Epidermal melanocyte (primary cell): ENCODE results near the gene PNLIPRP2.

ENCODE experiments used
- DNase-seq: peaks from one replicate; pipeline ENCODE4 v3.0.0; 2011; ENCODE audit warnings: low spot score; ENCODE audit not compliant: insufficient read length

The PNLIPRP2 gene

DNA sequence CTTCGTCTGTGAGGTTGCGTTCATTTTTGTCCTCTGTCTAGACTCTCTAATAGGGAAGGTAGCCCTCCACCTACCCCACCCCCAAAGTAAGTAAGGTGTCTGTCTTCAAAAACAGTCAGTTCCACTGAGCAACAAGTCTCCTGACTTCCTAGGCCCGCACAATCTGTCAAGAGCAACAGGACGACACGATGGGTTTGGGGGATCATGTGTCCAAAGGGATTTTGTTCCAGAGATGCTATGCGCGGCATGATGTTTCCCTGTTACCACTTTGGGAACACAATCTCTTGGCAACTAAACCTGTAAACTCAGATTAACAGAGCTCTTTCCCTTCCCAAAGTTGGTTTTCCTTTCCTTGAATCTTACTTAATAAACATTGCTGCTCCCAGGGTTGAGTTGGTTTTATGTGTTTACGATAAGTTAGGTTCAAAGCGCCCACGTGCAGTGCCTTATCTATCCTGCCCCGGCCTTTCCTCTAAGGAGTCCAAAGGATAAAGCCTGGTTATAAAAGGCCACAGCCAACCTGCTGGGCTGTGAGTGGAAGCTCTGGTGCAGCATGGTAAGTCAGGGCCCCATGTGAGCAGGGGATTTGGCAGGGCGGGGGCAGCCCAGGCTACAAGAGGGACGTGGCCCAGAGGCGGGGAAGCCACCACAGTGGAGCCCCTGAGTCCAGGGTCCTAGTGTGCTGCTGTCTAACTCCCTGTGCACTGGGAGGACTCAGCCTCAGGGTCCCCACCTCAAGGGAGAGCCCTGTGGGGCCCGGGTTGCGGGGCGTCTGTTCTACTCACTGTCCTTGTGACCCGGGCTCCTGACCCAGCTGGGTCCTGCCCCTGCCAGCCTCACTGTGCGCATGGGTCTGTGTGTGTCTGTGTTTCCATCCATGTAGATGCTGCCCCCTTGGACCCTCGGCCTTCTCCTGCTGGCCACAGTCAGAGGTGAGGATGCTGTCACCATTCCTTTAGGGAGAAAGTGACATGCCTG, at the start of gene PNLIPRP2:
Gene PNLIPRP2 (plus strand): TSS at position 531 of the 978 bp plus-strand sequence.
- no peak for DNase-seq

- no peak for DNase-seq
Measured at GRCh38 chr10:116574797-116575196, 46.0 kb upstream of the PNLIPRP2 start.

- no peak for DNase-seq
Measured at GRCh38 chr10:116587878-116588591, 32.7 kb upstream of the PNLIPRP2 start.

GRCh38 chr10:116588995-116589394, 31.8 kb upstream of the PNLIPRP2 start:
- DNase-seq = no peak

GRCh38 chr10:116589926-116590325, 30.8 kb upstream of the PNLIPRP2 start:
- no peak for DNase-seq

DNA sequence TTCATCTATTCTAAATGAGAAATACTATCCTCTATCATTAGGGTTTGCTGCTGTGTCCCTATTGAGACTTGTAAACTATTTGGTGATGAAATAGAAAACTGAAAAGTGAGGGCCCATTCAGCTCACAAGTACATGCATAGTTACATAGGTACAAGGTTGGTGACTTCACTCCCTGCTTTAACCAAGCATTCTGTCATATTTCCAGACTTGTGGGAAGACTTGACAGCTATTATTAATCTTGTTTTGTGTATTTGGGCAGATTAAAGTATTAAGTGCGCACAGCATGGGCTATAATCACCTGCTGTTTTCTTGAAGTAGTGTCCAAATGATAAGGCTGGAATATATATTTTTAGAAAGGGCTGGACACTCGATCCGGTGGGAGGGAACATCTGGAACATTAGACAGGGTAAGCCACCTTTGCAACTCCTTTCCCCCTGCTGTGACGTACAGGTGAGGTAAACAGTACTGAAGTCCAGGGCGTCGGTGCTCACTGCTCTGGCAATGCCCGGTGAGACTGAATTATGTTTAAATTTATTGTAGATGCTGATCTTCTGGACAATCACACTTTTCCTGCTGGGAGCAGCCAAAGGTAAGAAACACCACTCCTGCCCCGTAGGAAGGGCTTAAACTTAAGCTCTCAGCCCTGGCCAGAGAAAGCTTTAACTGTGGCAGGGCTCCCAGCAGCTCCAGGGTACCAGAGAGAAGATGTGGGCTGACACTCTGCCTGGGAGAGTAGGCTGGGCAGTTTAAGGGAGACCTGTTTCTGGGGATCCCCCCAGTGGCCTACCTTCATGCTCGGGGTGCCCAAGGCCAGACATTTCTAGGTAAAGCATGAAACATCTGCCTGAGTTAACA, 29.9 kb upstream of the PNLIPRP2 start, which contains the start of gene PNLIPRP1:
Gene PNLIPRP1 (plus strand): TSS at position 370 of the 855 bp plus-strand sequence. CDS start 171 bp downstream, at position 541.
- DNase-seq = no peak

- no peak for DNase-seq
Measured at GRCh38 chr10:116593139-116593740, 27.5 kb upstream of the PNLIPRP2 start.

DNA sequence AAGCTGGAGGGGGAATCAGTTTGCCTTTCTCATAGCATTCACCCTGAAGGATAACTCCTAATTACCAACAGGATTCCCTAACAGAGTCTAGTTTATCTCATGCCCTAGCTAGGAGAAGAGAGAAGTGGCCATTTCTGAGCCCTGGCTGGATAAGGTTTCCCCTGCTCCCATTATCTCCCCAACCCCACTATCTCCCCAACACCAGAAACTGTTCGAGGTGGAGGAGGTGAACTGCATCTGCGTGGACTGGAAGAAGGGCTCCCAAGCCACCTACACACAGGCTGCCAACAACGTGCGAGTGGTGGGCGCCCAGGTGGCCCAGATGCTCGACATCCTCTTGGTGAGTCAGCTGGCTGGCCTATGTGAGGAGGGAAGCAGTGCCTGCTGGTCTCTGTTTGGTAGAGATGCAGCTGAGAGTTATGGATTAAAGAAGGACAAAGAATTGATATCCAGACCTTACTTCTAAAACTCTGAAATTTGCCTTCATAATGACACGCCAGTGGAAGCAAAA, 26.2 kb upstream of the PNLIPRP2 start:
- no peak for DNase-seq

DNA sequence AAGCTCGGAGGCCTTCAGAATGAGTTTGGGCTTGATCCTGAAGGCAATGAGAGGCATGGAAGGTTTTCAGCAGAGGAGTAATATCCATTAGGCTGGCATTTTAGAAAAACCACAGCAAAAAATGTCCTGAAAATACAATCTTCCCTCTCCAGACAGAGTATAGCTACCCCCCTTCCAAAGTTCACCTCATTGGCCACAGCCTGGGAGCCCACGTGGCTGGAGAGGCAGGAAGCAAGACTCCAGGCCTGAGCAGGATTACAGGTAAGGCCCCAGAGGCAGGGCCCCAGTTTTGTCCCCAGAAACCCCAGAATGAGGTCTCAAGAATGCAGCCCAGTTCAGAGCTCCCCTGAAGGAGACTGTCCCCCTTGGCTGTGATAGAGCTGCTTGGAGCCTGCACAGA, 24.7 kb upstream of the PNLIPRP2 start:
- no peak for DNase-seq

DNA sequence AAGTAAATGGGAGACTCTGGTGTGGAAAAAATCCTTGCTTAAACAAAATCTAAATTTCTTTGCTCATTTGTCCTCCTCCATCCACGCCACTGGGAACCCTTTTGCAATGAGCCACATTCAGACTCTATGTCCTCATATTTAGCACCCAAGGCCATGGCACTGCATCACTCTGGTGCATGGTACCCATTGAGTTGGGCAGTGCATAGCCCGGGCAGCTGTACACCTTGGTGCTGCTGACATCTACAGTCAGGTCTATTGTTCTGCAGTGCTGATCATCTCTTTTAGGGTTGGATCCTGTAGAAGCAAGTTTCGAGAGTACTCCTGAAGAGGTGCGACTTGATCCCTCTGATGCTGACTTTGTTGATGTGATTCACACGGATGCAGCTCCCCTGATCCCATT, 23.2 kb upstream of the PNLIPRP2 start:
- DNase-seq = no peak

- DNase-seq = no peak
Measured at GRCh38 chr10:116598329-116598728, 22.4 kb upstream of the PNLIPRP2 start.

GRCh38 chr10:116599991-116600390, 20.8 kb upstream of the PNLIPRP2 start:
- DNase-seq = no peak

DNA sequence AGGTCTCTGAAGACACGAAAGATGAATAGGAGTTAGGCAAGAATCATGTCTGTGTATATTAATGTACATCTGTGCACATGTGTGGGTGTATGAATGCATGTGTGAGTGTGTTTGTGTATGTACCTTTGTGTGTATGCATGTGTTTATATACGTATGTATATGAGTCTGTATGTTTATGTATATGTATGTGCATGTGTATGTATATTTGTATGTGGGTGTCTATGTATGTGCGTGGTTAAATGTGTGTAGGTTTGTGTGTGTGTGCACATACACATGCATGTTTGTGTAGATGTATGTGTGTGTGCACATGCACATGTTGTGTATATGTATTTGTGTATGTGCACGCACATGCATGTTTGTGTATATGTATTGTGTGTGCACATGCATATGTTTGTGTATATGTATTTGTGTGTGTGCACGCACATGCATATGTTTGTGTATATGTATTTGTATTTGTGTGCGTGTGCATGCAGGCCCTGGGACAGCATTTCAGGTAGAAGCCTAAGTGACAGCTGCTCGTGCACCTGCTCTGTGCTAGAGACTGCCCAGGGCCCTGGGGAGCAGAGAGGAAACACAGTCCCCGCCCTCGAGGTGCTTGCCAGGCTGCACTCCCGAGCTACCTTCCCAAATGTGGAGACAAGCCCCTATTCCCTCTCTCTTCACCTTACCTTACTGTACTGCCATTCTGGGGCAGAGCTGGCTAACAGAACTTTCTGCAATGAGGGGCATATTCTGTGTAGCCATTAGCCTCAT, 17.9 kb upstream of the PNLIPRP2 start:
- no peak for DNase-seq

DNA sequence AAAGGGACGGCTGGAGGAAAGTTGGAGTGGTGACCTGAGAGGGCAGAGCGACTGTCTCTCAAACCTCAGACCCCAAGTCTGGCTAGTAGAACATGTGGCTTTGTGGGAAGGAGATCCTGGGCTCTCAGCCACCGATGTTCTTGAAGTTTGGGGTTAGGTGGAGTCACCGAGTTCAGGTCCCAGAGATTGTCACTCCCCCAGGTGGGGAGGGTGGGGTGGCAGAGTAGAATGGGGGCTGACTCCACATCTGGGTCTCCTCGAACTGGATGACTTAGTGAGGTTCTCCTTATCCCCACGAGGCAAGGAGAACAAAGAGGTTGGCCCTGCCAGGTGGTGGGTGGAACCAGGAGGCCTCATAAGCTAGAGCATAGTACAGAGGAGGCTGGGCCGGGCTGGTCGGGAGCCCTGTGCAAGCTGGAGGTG, 14.7 kb upstream of the PNLIPRP2 start:
- no peak for DNase-seq

DNA sequence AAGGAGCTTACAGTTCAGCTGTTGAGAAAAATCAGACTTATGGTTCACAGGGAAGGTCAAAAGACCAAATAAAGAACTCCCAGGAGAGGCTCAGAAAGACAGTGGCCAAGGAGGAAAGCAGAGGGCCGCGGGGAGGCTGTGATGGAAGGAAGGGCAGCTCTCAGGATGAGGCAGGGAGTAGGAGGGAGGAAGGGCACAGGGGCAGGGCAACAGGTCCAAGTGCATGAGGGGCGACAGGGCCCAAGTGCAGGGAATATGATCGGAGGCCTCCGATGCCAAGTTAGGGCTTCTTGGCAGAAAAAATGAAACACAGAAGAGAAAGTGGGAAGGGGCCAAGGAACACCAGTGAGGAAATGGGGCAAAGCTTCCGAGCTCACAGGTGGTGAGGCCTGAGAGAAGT, 13.4 kb upstream of the PNLIPRP2 start:
- DNase-seq = no peak

DNA sequence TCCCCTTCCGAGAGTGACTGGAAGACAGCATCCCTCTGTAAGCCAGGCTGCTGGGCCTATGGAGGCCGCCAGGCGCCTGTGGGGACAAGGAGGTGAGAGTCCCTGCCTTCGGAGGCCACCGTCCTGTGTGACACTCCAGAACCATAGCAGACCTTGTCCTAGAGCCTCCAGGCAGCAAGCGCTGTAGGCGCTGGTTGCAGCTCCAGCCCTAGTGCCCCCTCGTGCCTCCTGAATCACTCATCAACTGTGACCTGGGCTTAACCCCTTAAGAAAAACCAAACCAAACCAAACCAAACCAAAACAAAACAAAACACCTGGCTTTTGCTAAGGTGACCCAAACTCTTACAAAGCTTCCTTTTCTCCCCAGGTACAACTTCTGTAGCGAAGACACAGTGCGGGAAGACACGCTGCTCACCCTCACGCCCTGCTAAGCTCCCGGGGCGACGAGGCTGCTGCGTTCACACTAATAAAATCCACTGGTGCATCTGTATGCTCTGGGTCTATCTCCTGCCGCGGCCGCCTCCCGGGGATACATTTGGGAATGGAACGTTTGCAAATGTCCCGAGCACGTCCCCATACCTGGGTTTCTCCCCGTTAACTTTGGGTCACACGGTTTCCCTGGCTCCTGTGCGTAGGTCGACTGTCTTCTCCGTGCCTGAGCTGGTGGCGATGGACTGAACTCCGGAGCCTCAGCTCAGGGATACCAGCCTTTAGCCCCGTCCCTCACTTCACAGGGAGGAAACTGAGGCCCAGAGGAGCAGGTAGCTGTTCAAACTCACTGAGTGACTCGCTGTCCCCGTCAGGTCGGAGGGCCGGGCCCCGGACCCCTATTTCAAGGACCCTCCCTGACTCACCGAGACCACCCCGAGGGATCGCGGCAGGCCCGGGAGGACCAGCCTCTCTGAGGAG, 11.8 kb upstream of the PNLIPRP2 start:
- no peak for DNase-seq

DNA sequence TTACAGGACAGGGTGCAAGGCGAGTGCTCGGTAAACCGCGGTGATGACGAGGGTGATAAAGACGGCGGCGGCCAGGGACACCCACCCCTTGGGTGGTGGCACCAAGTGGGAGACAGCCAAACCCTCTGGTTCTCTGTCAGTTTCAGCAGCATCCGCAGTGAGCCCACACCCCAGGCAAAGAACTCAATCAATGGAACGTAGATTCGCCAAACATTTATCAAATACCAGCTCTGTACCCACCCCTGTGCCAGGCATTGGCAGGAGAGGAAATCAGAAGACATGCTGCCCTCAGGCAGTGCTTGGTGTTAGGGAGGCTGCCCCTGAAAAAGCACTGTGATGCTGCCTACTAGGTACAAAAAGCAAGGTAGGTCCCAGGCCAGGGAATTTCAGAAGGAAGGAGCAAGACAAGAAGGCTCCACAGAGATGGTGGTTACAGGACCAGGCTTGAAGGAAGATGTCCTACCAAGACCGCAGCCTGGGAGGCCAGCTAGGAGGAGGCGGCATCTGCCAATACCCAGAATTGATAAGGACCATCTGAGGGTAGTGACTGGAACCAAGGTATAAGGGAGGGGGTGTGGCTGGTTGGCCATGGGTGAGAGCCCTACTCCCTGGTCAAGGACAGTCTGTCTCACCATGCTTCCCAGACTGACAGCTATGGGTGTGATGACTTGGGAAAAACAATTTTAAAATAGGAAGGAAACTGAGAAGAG, 10.2 kb upstream of the PNLIPRP2 start:
- no peak for DNase-seq

DNA sequence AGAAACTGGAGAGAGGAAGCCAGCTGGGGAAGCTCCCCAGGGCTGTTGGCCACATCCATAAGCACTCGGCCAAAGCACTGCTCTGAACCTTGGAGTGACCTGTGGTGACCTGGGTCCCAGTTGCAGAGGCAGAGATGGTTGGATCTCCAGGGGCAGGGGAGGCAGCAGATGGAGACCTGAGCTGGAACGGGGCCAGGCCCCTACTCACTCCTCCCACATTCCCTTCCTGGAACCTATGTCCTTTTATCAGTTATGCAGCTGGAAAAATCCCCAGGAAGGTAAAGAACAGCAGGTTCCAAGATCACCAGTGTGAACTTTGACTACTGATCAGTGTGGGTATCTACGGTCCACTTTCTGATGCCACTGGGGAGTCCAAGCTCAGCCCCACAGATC, 9.6 kb upstream of the PNLIPRP2 start:
- DNase-seq = no peak
